ENCODE data around the gene MASP2. TPM values are rescaled to one million over a fixed set of nuclear protein-coding genes. Genes with fewer than 3 reads are reported as not detected.
"Not testable (repeated sequence)": the region's sequence is repeated elsewhere in the genome, so short reads cannot be mapped to it uniquely, and the experiment has no call there.

MASP2 gene
- total RNA-seq, 2 donors from 2014 or later = not detected

GRCh38 chr1:11052839-11053757 lies 6.1 kb upstream of the MASP2 start:
- H3K36me3 ChIP-seq = peaks cover 6 to 9% of the 10 kb centered on the region in 2 donors
- H3K4me3 ChIP-seq = no peak overlapping the region
- intact Hi-C loops (cut with DNase I) = no loop called here
- no peak for DNase-seq (ENCODE audit: low spot score)
- no peaks in the 10 kb centered on the region for H3K27me3 ChIP-seq (replicated peaks; ENCODE audit: insufficient read depth)
- 29% methylated on average over 29 of the region's 29 CpGs for WGBS
- H3K9me3 ChIP-seq = no peaks in the 10 kb centered on the region
- no peaks in the 10 kb centered on the region for H3K4me1 ChIP-seq (replicated peaks)
- no peak overlapping the region for H3K27ac ChIP-seq
- TF ChIP-seq POLR2AphosphoS5 (IDR thresholded peaks at IDR 0.05) (no peak), POLR2A (IDR thresholded peaks at IDR 0.05) (no peak), CTCF (IDR thresholded peaks at IDR 0.05) (no peak)

GRCh38 chr1:11051781-11052511 lies 4.9 kb upstream of the MASP2 start:
- Histone ChIP-seq H3K4me1 (replicated peaks) (no peaks in the 10 kb centered on the region), H3K27ac (no peak overlapping the region), H3K4me3 (no peak overlapping the region), H3K36me3 (peaks cover 6 to 9% of the 10 kb centered on the region in 2 donors), H3K9me3 (no peaks in the 10 kb centered on the region), H3K27me3 (replicated peaks; ENCODE audit: insufficient read depth) (no peaks in the 10 kb centered on the region)
- intact Hi-C loops (cut with DNase I) = no loop called here
- TF ChIP-seq POLR2A (IDR thresholded peaks at IDR 0.05) (no peak), CTCF (IDR thresholded peaks at IDR 0.05) (no peak), POLR2AphosphoS5 (IDR thresholded peaks at IDR 0.05) (no peak)
- WGBS = 57% methylated on average over 19 of the region's 19 CpGs
- no peak for DNase-seq (ENCODE audit: low spot score)

- H3K27ac ChIP-seq; DNase-seq (ENCODE audit: low spot score); H3K36me3 ChIP-seq; intact Hi-C loops (cut with DNase I); H3K9me3 ChIP-seq; H3K4me1 ChIP-seq (replicated peaks); H3K27me3 ChIP-seq (replicated peaks; ENCODE audit: insufficient read depth); H3K4me3 ChIP-seq: not testable (repeated sequence)
- WGBS = 89% methylated on average over 10 of the region's 10 CpGs
Observed at GRCh38 chr1:11051121-11051520, 4.1 kb upstream of the MASP2 start.

- no peaks in the 10 kb centered on the region for H3K36me3 ChIP-seq
- H3K4me3 ChIP-seq = no peak overlapping the region
- WGBS = 88% methylated on average over 8 of the region's 8 CpGs
- TF ChIP-seq POLR2AphosphoS5 (IDR thresholded peaks at IDR 0.05) = no peak
- TF ChIP-seq POLR2A (IDR thresholded peaks at IDR 0.05) = no peak
- no peak for TF ChIP-seq CTCF (IDR thresholded peaks at IDR 0.05)
- H3K4me1 ChIP-seq (replicated peaks) = no peaks in the 10 kb centered on the region
- H3K27me3 ChIP-seq (replicated peaks; ENCODE audit: insufficient read depth) = no peaks in the 10 kb centered on the region
- no peaks in the 10 kb centered on the region for H3K9me3 ChIP-seq
- intact Hi-C loops (cut with DNase I) = no loop called here
- no peak for DNase-seq (ENCODE audit: low spot score)
- no peak overlapping the region for H3K27ac ChIP-seq
Observed at GRCh38 chr1:11046270-11046566, 821 bp downstream of the MASP2 start.

GRCh38 chr1:11045428-11046269 lies 1.4 kb downstream of the MASP2 start:
- H3K27ac ChIP-seq = no peak overlapping the region
- H3K9me3 ChIP-seq = no peaks in the 10 kb centered on the region
- TF ChIP-seq POLR2A (IDR thresholded peaks at IDR 0.05) (no peak), POLR2AphosphoS5 (IDR thresholded peaks at IDR 0.05) (no peak), CTCF (IDR thresholded peaks at IDR 0.05) (no peak)
- no peaks in the 10 kb centered on the region for H3K36me3 ChIP-seq
- no peaks in the 10 kb centered on the region for H3K27me3 ChIP-seq (replicated peaks; ENCODE audit: insufficient read depth)
- WGBS = 69% methylated on average over 32 of the region's 32 CpGs
- no peak overlapping the region for H3K4me3 ChIP-seq
- intact Hi-C loops (cut with DNase I) = no loop called here
- no peaks in the 10 kb centered on the region for H3K4me1 ChIP-seq (replicated peaks)
- no peak for DNase-seq (ENCODE audit: low spot score)
